ENCODE measurements around the gene G3BP2. TPM values are rescaled to one million over a fixed set of nuclear protein-coding genes. Genes with fewer than 3 reads are reported as not detected.

The G3BP2 gene
- total RNA-seq, 1 donor from 2014 or later: 161 TPM

- Mint-ChIP-seq H3K36me3 (ENCODE audit: low read depth) (peaks cover 11% of the 10 kb centered on the region), H3K27ac (ENCODE audit: unreplicated experiment) (no peak overlapping the region), H3K9me3 (ENCODE audit: low read depth) (no peaks in the 10 kb centered on the region), H3K27me3 (ENCODE audit: low read depth) (no peaks in the 10 kb centered on the region), H3K4me1 (ENCODE audit: low read depth) (peaks cover 12% of the 10 kb centered on the region), H3K4me3 (ENCODE audit: unreplicated experiment) (no peak overlapping the region)
- TF ChIP-seq CTCF (IDR thresholded peaks at IDR 0.05): no peak
- DNase-seq (ENCODE audit: low spot score): no peak
These were observed 35.4 kb downstream of the G3BP2 start for GRCh38 chr4:75637827-75638226.

- H3K4me1 Mint-ChIP-seq (ENCODE audit: low read depth): peaks cover 12% of the 10 kb centered on the region
- peaks cover 9% of the 10 kb centered on the region for H3K36me3 Mint-ChIP-seq (ENCODE audit: low read depth)
- H3K4me3 Mint-ChIP-seq (ENCODE audit: unreplicated experiment): no peak overlapping the region
- no peaks in the 10 kb centered on the region for H3K9me3 Mint-ChIP-seq (ENCODE audit: low read depth)
- TF ChIP-seq CTCF (IDR thresholded peaks at IDR 0.05): no peak
- H3K27me3 Mint-ChIP-seq (ENCODE audit: low read depth): no peaks in the 10 kb centered on the region
- peak overlapping the region; percentile 53 for H3K27ac Mint-ChIP-seq (ENCODE audit: unreplicated experiment)
- DNase-seq (ENCODE audit: low spot score): no peak
These were observed 36.0 kb downstream of the G3BP2 start for GRCh38 chr4:75637176-75637575.

GRCh38 chr4:75634951-75635350 is 38.3 kb downstream of the G3BP2 start:
- H3K9me3 Mint-ChIP-seq (ENCODE audit: low read depth): no peaks in the 10 kb centered on the region
- peaks cover 20% of the 10 kb centered on the region for H3K4me1 Mint-ChIP-seq (ENCODE audit: low read depth)

GRCh38 chr4:75634281-75634680 is 38.9 kb downstream of the G3BP2 start:
- no peak for TF ChIP-seq CTCF (IDR thresholded peaks at IDR 0.05)
- Mint-ChIP-seq H3K4me3 (ENCODE audit: unreplicated experiment) (no peak overlapping the region), H3K4me1 (ENCODE audit: low read depth) (peaks cover 24% of the 10 kb centered on the region), H3K27me3 (ENCODE audit: low read depth) (no peaks in the 10 kb centered on the region), H3K9me3 (ENCODE audit: low read depth) (no peaks in the 10 kb centered on the region), H3K27ac (ENCODE audit: unreplicated experiment) (no peak overlapping the region), H3K36me3 (ENCODE audit: low read depth) (no peaks in the 10 kb centered on the region)
- DNase-seq (ENCODE audit: low spot score): no peak

More at GRCh38 chr4:75634951-75635350, 38.3 kb downstream of the G3BP2 start:
- Mint-ChIP-seq H3K36me3 (ENCODE audit: low read depth) (peaks cover 3% of the 10 kb centered on the region), H3K27ac (ENCODE audit: unreplicated experiment) (no peak overlapping the region), H3K4me3 (ENCODE audit: unreplicated experiment) (no peak overlapping the region), H3K27me3 (ENCODE audit: low read depth) (no peaks in the 10 kb centered on the region)
- no peak for DNase-seq (ENCODE audit: low spot score)
- TF ChIP-seq CTCF (IDR thresholded peaks at IDR 0.05): no peak

GRCh38 chr4:75633846-75634245 is 39.4 kb downstream of the G3BP2 start:
- H3K27me3 Mint-ChIP-seq (ENCODE audit: low read depth): no peaks in the 10 kb centered on the region
- H3K36me3 Mint-ChIP-seq (ENCODE audit: low read depth): no peaks in the 10 kb centered on the region
- H3K4me1 Mint-ChIP-seq (ENCODE audit: low read depth): peaks cover 28% of the 10 kb centered on the region
- H3K4me3 Mint-ChIP-seq (ENCODE audit: unreplicated experiment): no peak overlapping the region
- peak overlapping the region; percentile 20 for H3K27ac Mint-ChIP-seq (ENCODE audit: unreplicated experiment)
- no peak for DNase-seq (ENCODE audit: low spot score)
- H3K9me3 Mint-ChIP-seq (ENCODE audit: low read depth): no peaks in the 10 kb centered on the region
- TF ChIP-seq CTCF (IDR thresholded peaks at IDR 0.05): no peak
